ENCODE measurements around the gene RAB12.
"Not testable (repeated sequence)": the region's sequence is repeated elsewhere in the genome, so short reads cannot be mapped to it uniquely, and the experiment has no call there.

The RAB12 gene

GRCh38 chr18:8611916-8612576 is 2.8 kb downstream of the RAB12 start:
- no peak for DNase-seq (ENCODE audit: low read depth)

GRCh38 chr18:8614875-8615274 is 5.6 kb downstream of the RAB12 start:
- DNase-seq (ENCODE audit: low read depth): no peak

- no peak for DNase-seq (ENCODE audit: low read depth)
Measured at GRCh38 chr18:8615397-8616027, 6.3 kb downstream of the RAB12 start.

GRCh38 chr18:8616028-8616401 is 6.8 kb downstream of the RAB12 start:
- DNase-seq (ENCODE audit: low read depth): no peak

- DNase-seq (ENCODE audit: low read depth): no peak
Measured at GRCh38 chr18:8617907-8618306, 8.7 kb downstream of the RAB12 start.

- no peak for DNase-seq (ENCODE audit: low read depth)
Measured at GRCh38 chr18:8619041-8619440, 9.8 kb downstream of the RAB12 start.

- DNase-seq (ENCODE audit: low read depth): no peak
Measured at GRCh38 chr18:8619835-8620577, 10.8 kb downstream of the RAB12 start.

GRCh38 chr18:8620845-8621244 is 11.6 kb downstream of the RAB12 start:
- no peak for DNase-seq (ENCODE audit: low read depth)

GRCh38 chr18:8622625-8623024 is 13.4 kb downstream of the RAB12 start:
- DNase-seq (ENCODE audit: low read depth): not testable (repeated sequence)

GRCh38 chr18:8623549-8624106 is 14.4 kb downstream of the RAB12 start:
- DNase-seq (ENCODE audit: low read depth): no peak

- no peak for DNase-seq (ENCODE audit: low read depth)
Measured at GRCh38 chr18:8625461-8626092, 16.3 kb downstream of the RAB12 start.

- no peak for DNase-seq (ENCODE audit: low read depth)
Measured at GRCh38 chr18:8626414-8627106, 17.3 kb downstream of the RAB12 start.

GRCh38 chr18:8627107-8627472 is 17.9 kb downstream of the RAB12 start:
- no peak for DNase-seq (ENCODE audit: low read depth)

- DNase-seq (ENCODE audit: low read depth): no peak
Measured at GRCh38 chr18:8627540-8627939, 18.3 kb downstream of the RAB12 start.

- no peak for DNase-seq (ENCODE audit: low read depth)
Measured at GRCh38 chr18:8629602-8630001, 20.4 kb downstream of the RAB12 start.

GRCh38 chr18:8630546-8630945 is 21.3 kb downstream of the RAB12 start:
- DNase-seq (ENCODE audit: low read depth): no peak

GRCh38 chr18:8631265-8631664 is 22.0 kb downstream of the RAB12 start:
- DNase-seq (ENCODE audit: low read depth): no peak

- DNase-seq (ENCODE audit: low read depth): no peak
Measured at GRCh38 chr18:8632386-8632785, 23.1 kb downstream of the RAB12 start.

GRCh38 chr18:8634508-8634907 is 25.3 kb downstream of the RAB12 start:
- no peak for DNase-seq (ENCODE audit: low read depth)

- no peak for DNase-seq (ENCODE audit: low read depth)
Measured at GRCh38 chr18:8635087-8635486, 25.9 kb downstream of the RAB12 start.

- no peak for DNase-seq (ENCODE audit: low read depth)
Measured at GRCh38 chr18:8639762-8640161, 30.5 kb downstream of the RAB12 start.

- no peak for DNase-seq (ENCODE audit: low read depth)
Measured at GRCh38 chr18:8643326-8643878, 34.2 kb downstream of the RAB12 start.
